Activated T-cell treated with anti-CD3 and anti-CD28 coated beads, Interleukin-2, amount 50 U/mL, for 24 hours (primary cell): ENCODE data around the gene OR1K1.
"Not testable (repeated sequence)": the region's sequence is repeated elsewhere in the genome, so short reads cannot be mapped to it uniquely, and the experiment has no call there.

Experiments used
- DNase-seq: peaks from one replicate; pipeline ENCODE4 v3.0.0-alpha.2; 2020
- H3K27ac Mint-ChIP-seq: 2 replicates; pipeline ENCODE4 v1.8.0; 2020; ENCODE audit warnings: mild to moderate bottlenecking, mixed read lengths
- H3K27me3 Mint-ChIP-seq: 2 replicates; pipeline ENCODE4 v1.8.0; 2020; ENCODE audit warnings: mixed read lengths
- H3K36me3 Mint-ChIP-seq: 2 replicates; pipeline ENCODE4 v1.8.0; 2020; ENCODE audit warnings: low read depth, mixed read lengths
- H3K4me1 Mint-ChIP-seq: 2 replicates; pipeline ENCODE4 v1.8.0; 2020; ENCODE audit warnings: low read depth, mixed read lengths
- H3K4me3 Mint-ChIP-seq: 2 replicates; pipeline ENCODE4 v1.8.0; 2020; ENCODE audit warnings: mild to moderate bottlenecking, moderate library complexity, mixed read lengths
- H3K9me3 Mint-ChIP-seq: 2 replicates; pipeline ENCODE4 v1.8.0; 2020; ENCODE audit warnings: mixed read lengths

The OR1K1 gene

DNA sequence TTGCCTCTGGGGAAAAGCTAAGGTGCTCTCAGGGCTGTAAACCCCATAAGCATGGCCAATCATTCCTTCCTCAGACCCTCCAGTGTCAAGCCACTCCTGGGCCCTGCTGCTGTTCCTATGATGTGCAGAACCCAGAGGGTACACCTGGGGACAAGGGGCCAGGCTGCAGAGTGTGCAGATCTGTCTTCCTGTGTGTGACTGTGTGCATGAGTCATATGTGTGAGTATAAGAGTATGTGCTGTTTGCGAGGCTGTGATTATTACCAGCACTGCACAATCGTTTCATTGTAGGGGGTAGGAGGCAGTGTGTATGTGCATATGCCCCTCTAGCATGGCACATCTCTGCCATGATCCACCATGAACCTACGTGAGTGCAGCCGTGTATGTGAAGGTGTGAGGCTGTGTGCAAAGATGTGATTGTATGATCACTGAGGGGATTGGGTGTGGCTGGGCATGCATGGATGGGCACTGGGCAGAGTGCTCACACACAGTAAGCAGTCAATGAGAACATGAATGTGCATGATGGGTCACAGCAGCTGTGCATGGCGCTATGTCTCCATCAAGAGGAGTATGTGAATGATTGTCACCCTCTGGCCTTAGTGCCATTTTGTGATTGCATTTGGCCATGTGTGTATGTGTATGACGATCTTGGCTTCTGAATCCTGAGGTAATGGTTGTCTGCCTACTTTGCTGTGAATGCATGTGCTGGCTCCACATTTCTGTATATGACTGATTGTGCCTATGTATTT lies 2.4 kb upstream of the OR1K1 start:
- Mint-ChIP-seq H3K27me3 (no peaks in the 10 kb centered on the region), H3K4me3 (no peak overlapping the region), H3K36me3 (no peaks in the 10 kb centered on the region), H3K9me3 (no peaks in the 10 kb centered on the region), H3K27ac (no peak overlapping the region), H3K4me1 (peaks cover 3% of the 10 kb centered on the region)
- no peak for DNase-seq

DNA sequence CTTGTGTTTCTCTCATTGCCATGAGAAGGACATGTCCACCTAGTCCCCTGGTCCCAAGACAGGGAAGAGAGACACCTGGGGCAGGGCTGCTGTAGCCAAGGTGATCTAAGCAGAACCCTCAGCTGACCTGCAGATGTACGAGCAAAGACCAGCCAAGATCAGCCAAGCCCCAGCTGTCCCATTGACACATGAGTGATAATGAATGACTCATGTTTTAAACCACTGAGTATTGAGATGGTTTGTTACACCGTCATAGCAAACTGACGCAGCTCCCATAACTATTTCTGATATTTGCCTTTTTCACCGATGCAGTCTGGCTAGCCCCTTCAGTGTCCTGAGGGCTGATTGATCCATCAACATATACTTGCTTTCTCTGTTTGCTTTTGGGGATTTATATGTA lies 6.7 kb downstream of the OR1K1 start:
- H3K36me3 Mint-ChIP-seq = peaks cover 5% of the 10 kb centered on the region
- no peak for DNase-seq
- H3K4me1 Mint-ChIP-seq = peaks cover 26% of the 10 kb centered on the region
- peaks cover 7% of the 10 kb centered on the region for H3K9me3 Mint-ChIP-seq
- no peak overlapping the region for H3K4me3 Mint-ChIP-seq
- no peaks in the 10 kb centered on the region for H3K27me3 Mint-ChIP-seq
- H3K27ac Mint-ChIP-seq = peak overlapping the region; percentile 90

DNA sequence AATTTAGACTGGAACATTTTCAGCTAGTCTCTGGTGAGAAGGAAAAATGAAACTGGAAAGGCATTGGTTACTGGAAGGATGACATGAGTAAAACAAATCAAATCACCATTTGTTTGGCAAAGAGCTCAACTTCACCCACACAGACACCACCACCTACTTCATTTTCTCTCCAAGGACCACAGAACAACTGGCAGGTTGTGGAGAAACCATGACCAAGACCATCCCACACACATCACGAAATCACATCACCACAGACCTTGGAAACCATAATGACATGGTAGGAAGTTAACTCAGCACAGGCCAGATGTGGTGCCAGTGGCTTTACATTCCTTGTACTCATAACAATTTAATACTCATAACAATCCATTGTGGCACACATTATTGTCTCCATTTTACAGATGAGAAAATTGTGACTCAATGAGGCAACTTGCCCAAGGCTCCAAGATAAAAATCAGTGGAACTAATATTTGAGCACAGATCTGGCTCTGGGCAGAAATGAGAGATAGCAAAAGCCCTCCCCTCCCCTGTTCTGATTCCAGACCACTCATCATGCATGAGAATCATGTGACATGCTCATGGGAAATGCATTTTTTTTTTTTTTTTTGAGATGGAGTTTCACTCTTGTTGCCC lies 7.5 kb downstream of the OR1K1 start:
- H3K4me3 Mint-ChIP-seq = no peak overlapping the region
- DNase-seq = no peak
- peaks cover 7% of the 10 kb centered on the region for H3K9me3 Mint-ChIP-seq
- peaks cover 5% of the 10 kb centered on the region for H3K36me3 Mint-ChIP-seq
- H3K27me3 Mint-ChIP-seq = no peaks in the 10 kb centered on the region
- peaks cover 26% of the 10 kb centered on the region for H3K4me1 Mint-ChIP-seq
- H3K27ac Mint-ChIP-seq = peak overlapping the region; percentile 90

DNA sequence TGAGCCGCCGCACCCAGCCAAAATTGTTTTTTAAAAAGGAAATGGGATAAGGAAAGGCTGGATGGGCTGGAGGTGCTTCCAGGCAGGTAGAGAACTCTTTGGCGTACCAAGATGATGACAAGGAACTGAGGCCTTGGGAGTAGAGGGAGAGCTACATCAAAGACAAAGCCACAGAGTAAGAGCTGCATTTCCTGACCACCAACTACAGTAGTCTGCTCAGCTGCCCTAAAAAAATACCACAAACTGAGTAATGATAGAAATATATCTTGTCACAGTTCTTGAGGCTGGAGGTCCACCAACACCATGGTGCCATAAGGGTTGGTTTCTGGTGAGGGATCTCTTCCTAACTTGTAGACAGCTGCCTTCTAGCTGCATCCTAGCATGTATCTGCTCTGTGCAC lies 8.2 kb downstream of the OR1K1 start:
- no peak for DNase-seq
- H3K9me3 Mint-ChIP-seq = peaks cover 7% of the 10 kb centered on the region
- no peak overlapping the region for H3K4me3 Mint-ChIP-seq
- peaks cover 5% of the 10 kb centered on the region for H3K36me3 Mint-ChIP-seq
- no peaks in the 10 kb centered on the region for H3K27me3 Mint-ChIP-seq
- peak overlapping the region; percentile 90 for H3K27ac Mint-ChIP-seq
- peaks cover 26% of the 10 kb centered on the region for H3K4me1 Mint-ChIP-seq

GRCh38 chr9:122809261-122809660 lies 9.3 kb downstream of the OR1K1 start:
- not testable (repeated sequence) for DNase-seq, H3K36me3 Mint-ChIP-seq, H3K27me3 Mint-ChIP-seq, H3K9me3 Mint-ChIP-seq, H3K4me3 Mint-ChIP-seq, H3K27ac Mint-ChIP-seq
- H3K4me1 Mint-ChIP-seq = peaks cover 26% of the 10 kb centered on the region

GRCh38 chr9:122810306-122810946 lies 10.5 kb downstream of the OR1K1 start:
- Mint-ChIP-seq H3K9me3 (peaks cover 7% of the 10 kb centered on the region), H3K27me3 (no peaks in the 10 kb centered on the region), H3K27ac (no peak overlapping the region), H3K36me3 (peaks cover 5% of the 10 kb centered on the region), H3K4me1 (peaks cover 32% of the 10 kb centered on the region), H3K4me3 (no peak overlapping the region)
- peak; percentile 81 for DNase-seq

GRCh38 chr9:122812736-122813135 lies 12.8 kb downstream of the OR1K1 start:
- Mint-ChIP-seq H3K4me1 (peaks cover 35% of the 10 kb centered on the region), H3K4me3 (no peak overlapping the region), H3K27me3 (no peaks in the 10 kb centered on the region), H3K9me3 (no peaks in the 10 kb centered on the region), H3K27ac (no peak overlapping the region), H3K36me3 (peaks cover 12% of the 10 kb centered on the region)
- DNase-seq = no peak

- peaks cover 25% of the 10 kb centered on the region for H3K4me1 Mint-ChIP-seq
- H3K27ac Mint-ChIP-seq = peak overlapping the region; percentile 31
- no peaks in the 10 kb centered on the region for H3K9me3 Mint-ChIP-seq
- H3K36me3 Mint-ChIP-seq = peaks cover 21% of the 10 kb centered on the region
- DNase-seq = no peak
- no peaks in the 10 kb centered on the region for H3K27me3 Mint-ChIP-seq
- no peak overlapping the region for H3K4me3 Mint-ChIP-seq
Observed at GRCh38 chr9:122814545-122814944, 14.6 kb downstream of the OR1K1 start.

GRCh38 chr9:122815544-122815943 lies 15.6 kb downstream of the OR1K1 start:
- H3K36me3 Mint-ChIP-seq = peaks cover 31% of the 10 kb centered on the region
- DNase-seq = no peak
- H3K4me1 Mint-ChIP-seq = peaks cover 35% of the 10 kb centered on the region
- H3K9me3 Mint-ChIP-seq = no peaks in the 10 kb centered on the region
- no peaks in the 10 kb centered on the region for H3K27me3 Mint-ChIP-seq
- H3K4me3 Mint-ChIP-seq = peak overlapping the region; percentile 55
- peak overlapping the region; percentile 91 for H3K27ac Mint-ChIP-seq

DNA sequence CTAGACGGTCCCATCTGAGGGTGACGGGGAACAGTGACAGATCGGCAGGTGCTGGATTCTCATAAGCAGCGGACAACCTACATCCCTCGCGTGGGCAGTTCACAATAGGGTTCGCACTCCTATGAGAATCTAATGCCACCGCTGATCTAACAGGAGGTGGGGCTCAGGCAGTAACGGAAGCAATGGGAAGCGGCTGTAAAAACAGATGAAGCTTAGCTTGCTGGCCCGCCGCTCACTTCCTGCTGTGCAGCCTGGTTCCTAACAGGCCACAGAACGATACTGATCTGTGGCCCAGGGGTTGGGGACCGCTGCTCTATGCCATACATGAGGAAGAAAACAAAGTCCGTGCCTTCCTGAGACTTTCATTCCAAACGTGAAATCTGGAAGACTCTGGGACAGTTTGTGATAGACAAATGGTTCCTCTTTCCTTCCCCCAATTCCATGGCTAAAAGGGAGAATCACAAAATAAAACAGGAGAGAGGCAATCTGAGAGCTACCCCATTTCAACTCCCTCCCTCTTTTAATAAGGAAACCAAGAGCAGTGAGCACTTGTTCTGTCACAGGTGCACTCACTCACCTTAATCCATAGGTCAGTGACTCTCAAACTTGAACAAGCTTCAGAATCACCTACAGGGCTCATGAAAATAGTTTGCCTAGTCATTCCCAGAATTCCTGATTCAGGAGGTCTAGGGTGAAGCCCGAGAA lies 16.4 kb downstream of the OR1K1 start:
- H3K4me1 Mint-ChIP-seq = peaks cover 38% of the 10 kb centered on the region
- no peaks in the 10 kb centered on the region for H3K9me3 Mint-ChIP-seq
- H3K27me3 Mint-ChIP-seq = no peaks in the 10 kb centered on the region
- peaks cover 37% of the 10 kb centered on the region for H3K36me3 Mint-ChIP-seq
- peak overlapping the region; percentile 55 for H3K4me3 Mint-ChIP-seq
- DNase-seq = peak; percentile 51
- peak overlapping the region; percentile 91 for H3K27ac Mint-ChIP-seq

DNA sequence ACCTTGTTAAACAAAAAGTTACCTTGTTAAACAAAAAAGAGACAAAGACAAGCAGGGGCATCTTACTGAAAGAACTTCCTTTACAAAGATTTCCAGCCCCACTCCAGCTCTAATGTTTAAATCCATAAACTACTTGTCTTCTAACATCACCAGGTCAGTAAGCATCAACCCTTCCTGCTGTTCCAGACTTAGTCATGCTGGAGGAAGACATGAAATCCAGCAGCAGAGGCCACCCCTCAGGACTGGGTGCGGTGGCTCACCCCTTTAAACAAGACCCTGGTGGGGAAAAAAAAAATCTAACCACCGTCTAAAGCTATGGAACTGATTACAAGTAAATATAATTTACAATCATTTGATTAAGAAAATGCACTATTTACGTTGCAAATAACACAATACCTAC lies 19.4 kb downstream of the OR1K1 start:
- Mint-ChIP-seq H3K4me1 (peaks cover 54% of the 10 kb centered on the region), H3K27me3 (no peaks in the 10 kb centered on the region), H3K9me3 (no peaks in the 10 kb centered on the region), H3K27ac (peak overlapping the region; percentile 47), H3K36me3 (peaks cover 61% of the 10 kb centered on the region), H3K4me3 (no peak overlapping the region)
- DNase-seq = no peak

DNA sequence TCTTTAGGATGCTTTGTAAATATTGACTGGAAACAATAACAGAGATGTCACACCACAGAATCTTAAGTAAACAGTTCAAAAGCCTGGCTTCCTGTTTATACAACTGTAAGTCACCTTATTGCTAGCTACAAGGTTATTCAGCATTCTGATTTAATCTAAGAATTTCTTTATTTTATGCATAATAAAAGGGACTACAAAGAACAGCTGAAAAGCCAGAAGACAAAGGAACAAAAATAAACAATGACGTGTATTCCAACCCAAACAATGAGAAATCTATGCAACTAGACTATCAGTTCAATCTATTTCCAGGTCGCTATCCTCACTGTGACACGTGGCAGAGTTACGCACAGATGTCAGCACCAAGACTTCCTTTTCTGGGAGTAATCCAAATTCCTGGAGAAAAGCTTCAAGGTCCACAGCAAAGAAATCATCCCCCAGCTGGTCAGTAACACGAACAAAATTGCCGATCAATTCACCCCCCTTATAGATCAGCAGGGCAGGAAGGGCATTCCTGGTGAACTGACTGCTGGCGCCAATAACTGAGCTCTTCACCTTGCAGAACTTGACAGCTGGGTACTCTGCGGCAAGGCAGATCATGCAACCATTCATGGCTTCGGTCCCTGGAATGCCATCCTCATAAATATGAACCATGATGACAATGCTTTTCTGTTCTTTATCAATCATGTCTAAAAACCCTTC lies 20.0 kb downstream of the OR1K1 start:
- Mint-ChIP-seq H3K9me3 (no peaks in the 10 kb centered on the region), H3K36me3 (peaks cover 67% of the 10 kb centered on the region), H3K4me3 (no peak overlapping the region), H3K27me3 (no peaks in the 10 kb centered on the region), H3K27ac (peak overlapping the region; percentile 50), H3K4me1 (peaks cover 56% of the 10 kb centered on the region)
- no peak for DNase-seq

- H3K36me3 Mint-ChIP-seq = peaks cover 72% of the 10 kb centered on the region
- H3K27ac Mint-ChIP-seq = peak overlapping the region; percentile 50
- peaks cover 56% of the 10 kb centered on the region for H3K4me1 Mint-ChIP-seq
Observed at GRCh38 chr9:122820490-122820845, 20.5 kb downstream of the OR1K1 start.

DNA sequence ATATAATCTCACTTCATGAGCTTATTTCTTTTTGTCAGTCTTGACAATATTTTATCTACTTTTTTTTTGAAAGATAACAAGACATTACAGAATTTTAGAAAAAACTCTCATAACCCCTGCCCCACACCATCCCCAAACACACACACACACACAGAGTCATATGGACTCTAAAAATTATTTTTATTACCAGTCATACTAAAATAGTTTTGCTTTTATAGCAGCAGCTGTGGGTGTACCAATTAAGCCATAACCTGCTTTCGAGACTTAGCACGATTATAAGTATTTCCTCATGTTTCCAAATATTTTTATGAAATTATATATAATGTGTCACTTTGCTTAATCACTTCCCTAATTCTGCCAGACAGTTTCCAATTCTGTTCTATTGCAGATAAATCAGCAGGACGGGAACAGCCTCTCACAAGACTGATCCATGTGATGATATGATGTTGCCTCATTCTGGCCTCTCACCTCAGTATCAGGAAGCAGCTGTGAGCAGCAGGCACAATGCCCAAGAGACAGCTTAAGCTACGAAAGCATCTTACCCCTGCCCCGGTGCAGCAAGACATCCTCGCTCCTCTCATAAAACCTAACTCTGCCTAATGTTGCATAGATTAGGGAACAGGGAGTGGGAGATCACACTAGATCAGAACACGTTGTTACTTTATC lies 21.5 kb downstream of the OR1K1 start:
- DNase-seq = no peak
- Mint-ChIP-seq H3K4me1 (peaks cover 55% of the 10 kb centered on the region), H3K27me3 (no peaks in the 10 kb centered on the region), H3K36me3 (peaks cover 78% of the 10 kb centered on the region), H3K9me3 (no peaks in the 10 kb centered on the region), H3K4me3 (no peak overlapping the region), H3K27ac (peak overlapping the region; percentile 86)

More at GRCh38 chr9:122820490-122820845, 20.5 kb downstream of the OR1K1 start:
- DNase-seq = no peak
- Mint-ChIP-seq H3K9me3 (no peaks in the 10 kb centered on the region), H3K27me3 (no peaks in the 10 kb centered on the region), H3K4me3 (no peak overlapping the region)
